Subcutaneous abdominal adipose tissue (tissue), 5 donors: ENCODE results near the gene C14orf93.
"Not testable (repeated sequence)": the region's sequence is repeated elsewhere in the genome, so short reads cannot be mapped to it uniquely, and the experiment has no call there.

Experiments
- H3K27ac ChIP-seq: one replicate; pipeline ENCODE4 v1.7.0; 2013; ENCODE audit warnings: low read depth, mild to moderate bottlenecking, inconsistent platforms, low read length, moderate library complexity
- H3K27me3 ChIP-seq, 5 donors: one replicate each; pipeline ENCODE4 v1.7.0; 2013; ENCODE audit warnings: low read length in 5 of 5, inconsistent platforms in 1 of 5; ENCODE audit not compliant: control insufficient read depth in 5 of 5, insufficient read depth in 4 of 5
- H3K36me3 ChIP-seq, 5 donors: one replicate each; pipeline ENCODE4 v1.7.0; 2013; ENCODE audit warnings: low read length in 5 of 5; ENCODE audit not compliant: control insufficient read depth in 5 of 5, insufficient read depth in 5 of 5
- H3K4me1 ChIP-seq, 5 donors: one replicate each; pipeline ENCODE4 v1.7.0; 2013; ENCODE audit warnings: low read length in 5 of 5, mild to moderate bottlenecking in 3 of 5, moderate library complexity in 1 of 5; ENCODE audit not compliant: control insufficient read depth in 5 of 5, insufficient read depth in 5 of 5
- H3K4me3 ChIP-seq, 5 donors: one replicate each; pipeline ENCODE4 v1.7.0; 2013; ENCODE audit warnings: low read length in 5 of 5, low read depth in 1 of 5
- H3K9ac ChIP-seq, 5 donors: one replicate each; pipeline ENCODE4 v1.7.0; 2013; ENCODE audit warnings: low read length in 5 of 5, mild to moderate bottlenecking in 4 of 5, moderate library complexity in 3 of 5
- H3K9me3 ChIP-seq, 5 donors: one replicate each; pipeline ENCODE4 v1.7.0; 2013; ENCODE audit warnings: low read length in 5 of 5; ENCODE audit not compliant: control insufficient read depth in 5 of 5
- donor health status: healthy.
- donor health status: healthy.
- donor health status: healthy.
- donor health status: healthy.
- donor health status: healthy.

Gene C14orf93

GRCh38 chr14:23021889-23022442 is 12.0 kb upstream of the C14orf93 start:
- H3K27me3 ChIP-seq = no peaks in the 10 kb centered on the region
- H3K36me3 ChIP-seq = peaks cover 4 to 17% (median 13%) of the 10 kb centered on the region in 5 donors
- H3K27ac ChIP-seq = no peak overlapping the region
- H3K9me3 ChIP-seq = no peaks in the 10 kb centered on the region
- H3K4me3 ChIP-seq = no peak overlapping the region
- H3K9ac ChIP-seq = no peak overlapping the region
- peaks cover 0 to 5% (median 0%) of the 10 kb centered on the region in 5 donors for H3K4me1 ChIP-seq

DNA sequence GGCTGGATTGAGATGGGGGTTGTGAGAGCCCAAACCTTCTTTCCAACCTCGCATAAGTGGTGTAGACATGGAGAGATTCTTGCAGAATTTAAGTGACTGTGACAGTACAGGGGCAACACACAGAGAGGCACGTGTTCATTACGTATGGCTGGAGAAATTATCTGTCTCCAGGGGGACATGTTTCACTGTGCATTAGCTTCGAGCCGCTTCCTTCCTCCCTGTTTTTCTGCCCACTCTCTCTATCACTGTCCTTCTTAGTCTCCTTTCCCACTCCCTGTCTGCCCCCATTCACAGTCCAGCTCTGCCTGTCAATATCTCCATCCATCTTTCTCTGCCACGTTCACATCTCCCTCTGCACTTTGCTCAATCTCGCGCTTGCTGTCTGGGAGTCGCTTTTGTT is 11.5 kb upstream of the C14orf93 start:
- Histone ChIP-seq H3K4me1 (peaks cover 0 to 5% (median 0%) of the 10 kb centered on the region in 5 donors), H3K9me3 (no peaks in the 10 kb centered on the region), H3K27me3 (no peaks in the 10 kb centered on the region), H3K36me3 (peaks cover 4 to 17% (median 13%) of the 10 kb centered on the region in 5 donors), H3K9ac (no peak overlapping the region), H3K27ac (no peak overlapping the region), H3K4me3 (no peak overlapping the region)

- peaks cover 0 to 2% (median 0%) of the 10 kb centered on the region in 5 donors for H3K4me1 ChIP-seq
- peaks cover 0 to 8% (median 5%) of the 10 kb centered on the region in 5 donors for H3K36me3 ChIP-seq
- no peaks in the 10 kb centered on the region for H3K27me3 ChIP-seq
- no peak overlapping the region for H3K9ac ChIP-seq
- no peak overlapping the region for H3K4me3 ChIP-seq
- no peak overlapping the region for H3K27ac ChIP-seq
- H3K9me3 ChIP-seq = no peaks in the 10 kb centered on the region
Measured at GRCh38 chr14:23020143-23021128, 10.5 kb upstream of the C14orf93 start.

GRCh38 chr14:23018107-23018506 is 8.2 kb upstream of the C14orf93 start:
- H3K36me3 ChIP-seq = no peaks in the 10 kb centered on the region
- H3K9me3 ChIP-seq = no peaks in the 10 kb centered on the region
- no peaks in the 10 kb centered on the region for H3K4me1 ChIP-seq
- H3K4me3 ChIP-seq = no peak overlapping the region
- H3K27ac ChIP-seq = no peak overlapping the region
- H3K9ac ChIP-seq = no peak overlapping the region
- H3K27me3 ChIP-seq = no peaks in the 10 kb centered on the region

- no peak overlapping the region for H3K9ac ChIP-seq
- no peak overlapping the region for H3K27ac ChIP-seq
- no peaks in the 10 kb centered on the region for H3K36me3 ChIP-seq
- H3K9me3 ChIP-seq = no peaks in the 10 kb centered on the region
- no peaks in the 10 kb centered on the region for H3K4me1 ChIP-seq
- no peaks in the 10 kb centered on the region for H3K27me3 ChIP-seq
- H3K4me3 ChIP-seq = no peak overlapping the region
Measured at GRCh38 chr14:23017091-23017490, 7.1 kb upstream of the C14orf93 start.

DNA sequence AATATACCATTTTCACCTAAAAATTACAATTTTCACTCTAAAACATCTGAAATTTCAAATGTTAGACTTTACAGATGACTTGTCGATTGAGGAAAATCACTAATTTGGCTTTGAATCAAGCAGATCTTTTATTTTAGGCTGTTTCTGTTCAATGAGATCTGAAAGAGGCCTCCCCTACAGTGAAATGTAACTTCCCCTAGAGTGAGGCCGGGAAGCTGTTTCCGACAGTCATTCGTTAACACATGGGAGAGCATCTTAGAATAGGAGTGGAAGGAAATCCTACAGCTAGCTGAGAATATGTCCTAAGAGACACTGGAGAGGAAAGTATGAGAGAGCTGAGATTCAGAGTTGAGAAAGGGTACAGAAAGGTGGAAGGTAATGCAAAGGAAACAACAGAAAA is 5.7 kb upstream of the C14orf93 start:
- no peaks in the 10 kb centered on the region for H3K27me3 ChIP-seq
- no peak overlapping the region for H3K4me3 ChIP-seq
- no peaks in the 10 kb centered on the region for H3K4me1 ChIP-seq
- H3K36me3 ChIP-seq = no peaks in the 10 kb centered on the region
- no peaks in the 10 kb centered on the region for H3K9me3 ChIP-seq
- H3K9ac ChIP-seq = no peak overlapping the region
- no peak overlapping the region for H3K27ac ChIP-seq

- H3K9ac ChIP-seq, H3K9me3 ChIP-seq, H3K36me3 ChIP-seq, H3K27ac ChIP-seq, H3K4me3 ChIP-seq, H3K27me3 ChIP-seq: not testable (repeated sequence)
- peaks cover 0 to 11% (median 10%) of the 10 kb centered on the region in 5 donors for H3K4me1 ChIP-seq
Measured at GRCh38 chr14:23013749-23014054, 3.8 kb upstream of the C14orf93 start.

DNA sequence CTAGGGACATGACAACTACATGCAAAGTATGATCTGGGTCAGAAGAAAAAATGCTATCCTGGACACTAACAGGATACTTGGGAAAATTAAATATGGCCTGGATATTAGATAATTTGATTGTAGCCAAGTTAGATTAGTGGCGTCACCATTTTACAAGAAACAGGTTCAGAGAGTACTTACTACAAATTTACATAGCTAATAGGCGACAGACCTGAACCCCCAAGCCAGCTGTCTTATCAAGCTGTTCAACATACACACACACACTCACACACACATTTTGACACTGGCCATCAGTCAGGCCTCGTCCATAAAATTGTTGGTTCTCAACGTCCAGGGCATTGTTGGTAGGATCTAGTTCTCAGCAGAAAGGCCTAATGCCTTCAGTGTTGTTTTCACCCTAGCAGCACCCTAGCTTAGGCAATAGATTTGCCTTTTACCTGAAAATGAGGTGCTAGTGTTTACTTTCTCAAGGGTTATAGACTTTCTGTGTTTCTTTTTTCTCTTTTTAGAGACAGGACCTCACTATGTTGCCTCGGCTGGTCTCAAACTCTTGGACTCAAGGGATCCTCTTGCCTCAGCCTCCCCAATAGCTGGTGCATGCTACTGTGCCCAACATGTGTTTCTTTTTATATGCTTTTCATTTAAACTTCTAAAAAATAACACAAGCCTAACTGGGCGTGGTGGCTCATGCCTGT is 3.3 kb upstream of the C14orf93 start:
- Histone ChIP-seq H3K4me3 (no peak overlapping the region), H3K9ac (no peak overlapping the region), H3K4me1 (peaks cover 0 to 11% (median 10%) of the 10 kb centered on the region in 5 donors), H3K27ac (no peak overlapping the region), H3K27me3 (no peaks in the 10 kb centered on the region), H3K36me3 (no peaks in the 10 kb centered on the region), H3K9me3 (no peaks in the 10 kb centered on the region)

DNA sequence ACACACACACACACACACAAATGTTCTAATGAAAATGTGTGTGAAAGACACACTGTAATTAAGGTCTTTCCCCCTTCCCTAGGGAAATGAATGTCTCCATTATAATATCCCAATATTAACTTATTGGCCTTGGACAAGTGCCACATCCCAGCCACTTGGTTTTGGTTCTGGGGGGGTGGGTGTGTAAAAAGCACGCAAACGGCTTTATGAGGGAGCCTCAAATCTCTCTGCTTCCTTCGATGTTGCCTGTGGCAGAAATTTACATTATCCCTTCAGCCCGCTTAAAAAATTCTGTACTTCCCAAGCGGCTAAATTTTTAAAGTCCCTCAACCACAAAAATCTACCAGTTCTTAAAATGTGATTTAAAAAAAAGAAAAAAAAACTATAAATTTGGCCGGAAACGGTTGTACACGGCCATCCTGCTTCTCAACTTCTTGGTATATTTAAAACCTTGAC is 432 bp downstream of the C14orf93 start:
- Histone ChIP-seq H3K27ac (peak overlapping the region; percentile 63), H3K9me3 (no peaks in the 10 kb centered on the region), H3K9ac (peak overlapping the region in 4 of 5 donors; percentile 34 to 59 (median 42))

GRCh38 chr14:23008831-23009230 is 1.1 kb downstream of the C14orf93 start:
- Histone ChIP-seq H3K36me3 (no peaks in the 10 kb centered on the region), H3K27ac (no peak overlapping the region), H3K9ac (no peak overlapping the region), H3K9me3 (no peaks in the 10 kb centered on the region), H3K4me1 (peaks cover 0 to 26% (median 23%) of the 10 kb centered on the region in 5 donors), H3K27me3 (no peaks in the 10 kb centered on the region), H3K4me3 (no peak overlapping the region)

More for the DNA sequence above, 432 bp downstream of the C14orf93 start:
- Histone ChIP-seq H3K27me3 (no peaks in the 10 kb centered on the region), H3K4me3 (peak overlapping the region; percentile 57 to 80 (median 69)), H3K36me3 (no peaks in the 10 kb centered on the region), H3K4me1 (peaks cover 0 to 26% (median 23%) of the 10 kb centered on the region in 5 donors)
